SK-N-SH (cell line): ENCODE data around the gene OBP2B.

ENCODE experiments used
- CHD2 ChIP-seq: fragments of 150-350 bp; IDR thresholded peaks from 2 replicates; pipeline ENCODE4 v1.6.1; 2018; ENCODE audit warnings: low read length; ENCODE audit not compliant: partially characterized antibody
- EP300 ChIP-seq, 2 experiments: IDR thresholded peaks; 2 replicates each; pipeline versions ENCODE4 v1.4.0 to v1.6.1; 2012; ENCODE audit warnings: borderline replicate concordance in 1 of 2, low read depth in 1 of 2, low read length in 1 of 2
- FOXM1 ChIP-seq: IDR thresholded peaks from 2 replicates; pipeline ENCODE4 v1.4.0; 2012; ENCODE audit warnings: low read depth, mild to moderate bottlenecking
- GABPA ChIP-seq: IDR thresholded peaks from 2 replicates; pipeline ENCODE4 v1.4.0; 2012; ENCODE audit warnings: low read depth, mild to moderate bottlenecking
- GATA2 ChIP-seq: sonication (generic); formaldehyde crosslinking; IDR thresholded peaks from 2 replicates; pipeline ENCODE4 v1.5.0; 2020; ENCODE audit warnings: mild to moderate bottlenecking, missing genetic modification reagents
- MXI1 ChIP-seq: IDR thresholded peaks from 2 replicates; pipeline ENCODE4 v1.6.1; 2012; ENCODE audit warnings: mild to moderate bottlenecking, low read depth, low read length, improper control_type of control experiment
- NFIC ChIP-seq: IDR thresholded peaks from 2 replicates; pipeline ENCODE4 v1.4.0; 2012; ENCODE audit warnings: borderline replicate concordance
- NRF1 ChIP-seq: IDR thresholded peaks from 2 replicates; pipeline ENCODE4 v1.6.1; 2012; ENCODE audit warnings: low read depth, mild to moderate bottlenecking, low read length
- POLR2AphosphoS5 ChIP-seq: IDR thresholded peaks from 2 replicates; pipeline ENCODE4 v1.6.1; 2012; ENCODE audit warnings: low read depth, low read length
- SMC3 ChIP-seq: IDR thresholded peaks from 2 replicates; pipeline ENCODE4 v1.6.1; 2012; ENCODE audit warnings: low read depth, low read length, improper control_type of control experiment
- TF ChIP-seq, protein P1 (sequence below): IDR thresholded peaks from 2 replicates; pipeline ENCODE4 v1.6.1; 2012; ENCODE audit warnings: mild to moderate bottlenecking, low read depth, low read length, moderate library complexity
- TF ChIP-seq, protein P2 (sequence below): fragments of 200-600 bp; sonication (generic); IDR thresholded peaks from 2 replicates; pipeline ENCODE4 v1.6.1; 2017; ENCODE audit warnings: antibody characterized with exemption, mild to moderate bottlenecking, moderate library complexity
- TF ChIP-seq, protein P3 (sequence below): IDR thresholded peaks from 2 replicates; pipeline ENCODE4 v1.4.0; 2012; ENCODE audit warnings: low read depth
- TF ChIP-seq, protein P4 (sequence below): IDR thresholded peaks from 2 replicates; pipeline ENCODE4 v1.4.0; 2012; ENCODE audit warnings: low read depth, borderline replicate concordance

DNA sequence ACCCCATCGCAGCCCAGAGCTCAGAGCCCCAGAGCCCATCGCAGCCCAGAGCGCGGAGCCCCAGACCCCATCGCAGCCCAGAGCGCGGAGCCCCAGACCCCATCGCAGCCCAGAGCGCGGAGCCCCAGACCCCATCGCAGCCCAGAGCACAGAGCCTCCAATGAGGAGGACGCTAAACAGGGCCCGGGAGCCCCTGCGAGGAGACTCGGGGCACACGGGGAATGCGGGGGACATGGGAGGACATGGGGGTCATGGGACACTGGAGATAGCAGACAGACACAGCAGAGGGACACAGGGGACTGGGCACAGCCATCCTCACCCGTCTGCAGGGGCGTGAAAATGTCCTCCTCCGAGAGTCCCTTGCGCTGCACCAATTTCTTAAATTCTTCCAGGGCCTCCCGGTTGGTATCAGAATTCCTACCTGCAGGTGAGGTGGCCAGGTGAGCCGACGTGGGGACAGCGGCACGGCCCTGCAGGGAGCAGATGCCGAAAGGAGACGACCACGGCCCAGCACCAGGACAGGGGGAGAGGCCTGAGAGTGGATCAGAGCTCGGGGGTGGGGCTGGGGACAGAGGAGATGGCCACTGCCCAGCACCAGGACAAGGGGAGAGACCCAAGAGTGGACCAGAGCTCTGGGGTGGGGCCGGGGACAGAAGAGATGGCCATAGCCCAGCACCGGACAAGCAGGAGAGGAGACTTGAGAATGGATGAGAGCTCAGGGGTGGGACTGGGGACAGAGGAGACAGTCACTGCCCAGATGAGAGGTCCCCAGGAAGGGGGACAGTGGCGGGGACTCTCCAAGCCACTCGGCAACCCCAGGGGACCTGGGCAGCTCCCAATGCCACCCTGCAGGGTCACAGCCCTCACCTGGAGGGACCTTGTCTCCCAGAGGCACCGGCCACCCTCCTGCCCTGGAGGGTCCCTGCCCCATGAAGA, 2.8 kb downstream of the OBP2B start:
- no peak for TF ChIP-seq NFIC
- TF ChIP-seq, protein P1, sequence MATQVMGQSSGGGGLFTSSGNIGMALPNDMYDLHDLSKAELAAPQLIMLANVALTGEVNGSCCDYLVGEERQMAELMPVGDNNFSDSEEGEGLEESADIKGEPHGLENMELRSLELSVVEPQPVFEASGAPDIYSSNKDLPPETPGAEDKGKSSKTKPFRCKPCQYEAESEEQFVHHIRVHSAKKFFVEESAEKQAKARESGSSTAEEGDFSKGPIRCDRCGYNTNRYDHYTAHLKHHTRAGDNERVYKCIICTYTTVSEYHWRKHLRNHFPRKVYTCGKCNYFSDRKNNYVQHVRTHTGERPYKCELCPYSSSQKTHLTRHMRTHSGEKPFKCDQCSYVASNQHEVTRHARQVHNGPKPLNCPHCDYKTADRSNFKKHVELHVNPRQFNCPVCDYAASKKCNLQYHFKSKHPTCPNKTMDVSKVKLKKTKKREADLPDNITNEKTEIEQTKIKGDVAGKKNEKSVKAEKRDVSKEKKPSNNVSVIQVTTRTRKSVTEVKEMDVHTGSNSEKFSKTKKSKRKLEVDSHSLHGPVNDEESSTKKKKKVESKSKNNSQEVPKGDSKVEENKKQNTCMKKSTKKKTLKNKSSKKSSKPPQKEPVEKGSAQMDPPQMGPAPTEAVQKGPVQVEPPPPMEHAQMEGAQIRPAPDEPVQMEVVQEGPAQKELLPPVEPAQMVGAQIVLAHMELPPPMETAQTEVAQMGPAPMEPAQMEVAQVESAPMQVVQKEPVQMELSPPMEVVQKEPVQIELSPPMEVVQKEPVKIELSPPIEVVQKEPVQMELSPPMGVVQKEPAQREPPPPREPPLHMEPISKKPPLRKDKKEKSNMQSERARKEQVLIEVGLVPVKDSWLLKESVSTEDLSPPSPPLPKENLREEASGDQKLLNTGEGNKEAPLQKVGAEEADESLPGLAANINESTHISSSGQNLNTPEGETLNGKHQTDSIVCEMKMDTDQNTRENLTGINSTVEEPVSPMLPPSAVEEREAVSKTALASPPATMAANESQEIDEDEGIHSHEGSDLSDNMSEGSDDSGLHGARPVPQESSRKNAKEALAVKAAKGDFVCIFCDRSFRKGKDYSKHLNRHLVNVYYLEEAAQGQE, result no peak
- TF ChIP-seq, protein P2, sequence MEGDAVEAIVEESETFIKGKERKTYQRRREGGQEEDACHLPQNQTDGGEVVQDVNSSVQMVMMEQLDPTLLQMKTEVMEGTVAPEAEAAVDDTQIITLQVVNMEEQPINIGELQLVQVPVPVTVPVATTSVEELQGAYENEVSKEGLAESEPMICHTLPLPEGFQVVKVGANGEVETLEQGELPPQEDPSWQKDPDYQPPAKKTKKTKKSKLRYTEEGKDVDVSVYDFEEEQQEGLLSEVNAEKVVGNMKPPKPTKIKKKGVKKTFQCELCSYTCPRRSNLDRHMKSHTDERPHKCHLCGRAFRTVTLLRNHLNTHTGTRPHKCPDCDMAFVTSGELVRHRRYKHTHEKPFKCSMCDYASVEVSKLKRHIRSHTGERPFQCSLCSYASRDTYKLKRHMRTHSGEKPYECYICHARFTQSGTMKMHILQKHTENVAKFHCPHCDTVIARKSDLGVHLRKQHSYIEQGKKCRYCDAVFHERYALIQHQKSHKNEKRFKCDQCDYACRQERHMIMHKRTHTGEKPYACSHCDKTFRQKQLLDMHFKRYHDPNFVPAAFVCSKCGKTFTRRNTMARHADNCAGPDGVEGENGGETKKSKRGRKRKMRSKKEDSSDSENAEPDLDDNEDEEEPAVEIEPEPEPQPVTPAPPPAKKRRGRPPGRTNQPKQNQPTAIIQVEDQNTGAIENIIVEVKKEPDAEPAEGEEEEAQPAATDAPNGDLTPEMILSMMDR, result no peak
- TF ChIP-seq, protein P3, sequence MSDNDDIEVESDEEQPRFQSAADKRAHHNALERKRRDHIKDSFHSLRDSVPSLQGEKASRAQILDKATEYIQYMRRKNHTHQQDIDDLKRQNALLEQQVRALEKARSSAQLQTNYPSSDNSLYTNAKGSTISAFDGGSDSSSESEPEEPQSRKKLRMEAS, result no peak
- no peak for TF ChIP-seq EP300 (IDR thresholded peaks at IDR 0.05; ENCODE audit: borderline replicate concordance in 1 of 2, low read depth in 1 of 2, low read length in 1 of 2)
- TF ChIP-seq NRF1, result no peak
- TF ChIP-seq MXI1, result no peak
- TF ChIP-seq GATA2 (CRISPR knock-in tag), result no peak
- no peak for TF ChIP-seq FOXM1
- TF ChIP-seq CHD2, result no peak
- TF ChIP-seq GABPA, result no peak
- no peak for TF ChIP-seq SMC3
- no peak for TF ChIP-seq POLR2AphosphoS5
- TF ChIP-seq, protein P4, sequence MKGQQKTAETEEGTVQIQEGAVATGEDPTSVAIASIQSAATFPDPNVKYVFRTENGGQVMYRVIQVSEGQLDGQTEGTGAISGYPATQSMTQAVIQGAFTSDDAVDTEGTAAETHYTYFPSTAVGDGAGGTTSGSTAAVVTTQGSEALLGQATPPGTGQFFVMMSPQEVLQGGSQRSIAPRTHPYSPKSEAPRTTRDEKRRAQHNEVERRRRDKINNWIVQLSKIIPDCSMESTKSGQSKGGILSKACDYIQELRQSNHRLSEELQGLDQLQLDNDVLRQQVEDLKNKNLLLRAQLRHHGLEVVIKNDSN, result no peak
